ENCODE results near the gene DNMT3A. TPM values are rescaled to one million over a fixed set of nuclear protein-coding genes. Genes with fewer than 3 reads are reported as not detected.

Gene DNMT3A
- total RNA-seq, 1 donor from 2014 or later, result 25.3 TPM

DNA sequence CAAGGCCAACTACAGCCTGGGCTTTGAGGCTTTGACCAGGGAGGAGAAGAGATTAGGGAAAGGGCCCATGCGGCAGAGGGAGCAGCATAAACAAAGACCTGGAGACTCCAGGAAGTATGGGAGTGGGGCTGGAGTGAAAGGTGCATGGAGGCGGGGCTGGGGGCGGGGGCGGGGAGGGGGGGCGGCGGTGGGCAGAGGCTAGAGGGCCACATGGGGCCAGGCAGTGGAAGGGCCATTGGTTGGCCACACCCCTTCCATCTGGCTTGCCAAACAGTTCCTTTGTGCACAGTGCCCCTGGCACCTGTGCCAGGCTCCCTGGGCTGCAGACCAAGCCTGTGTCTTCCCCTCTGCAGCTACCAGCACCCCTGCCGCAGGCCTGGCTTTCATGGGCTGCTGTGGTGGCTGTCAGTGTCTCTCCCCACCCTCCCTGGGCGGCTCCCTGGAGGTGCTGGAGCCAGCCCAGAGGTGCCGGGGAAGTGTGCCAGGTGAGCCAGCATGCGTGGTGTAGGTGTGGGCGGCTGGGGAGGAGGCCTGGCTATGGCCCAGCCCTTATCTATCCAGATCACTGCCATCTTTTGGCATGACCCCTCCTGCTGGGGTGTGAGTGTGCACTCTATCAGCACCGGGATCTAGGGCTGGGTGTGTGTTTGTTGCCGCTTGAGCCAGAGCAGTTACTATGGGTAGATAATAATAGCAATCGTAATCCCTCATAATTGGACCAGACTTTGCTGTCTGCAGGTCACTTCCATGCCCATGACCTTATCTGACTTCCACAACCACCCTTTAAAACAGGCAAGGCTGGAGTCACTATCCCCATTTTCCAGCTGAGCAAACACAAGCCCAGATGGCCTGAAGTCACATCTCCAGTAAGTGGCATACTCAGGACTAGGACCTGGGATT lies 30.5 kb downstream of the DNMT3A start:
- TF ChIP-seq, protein P1, sequence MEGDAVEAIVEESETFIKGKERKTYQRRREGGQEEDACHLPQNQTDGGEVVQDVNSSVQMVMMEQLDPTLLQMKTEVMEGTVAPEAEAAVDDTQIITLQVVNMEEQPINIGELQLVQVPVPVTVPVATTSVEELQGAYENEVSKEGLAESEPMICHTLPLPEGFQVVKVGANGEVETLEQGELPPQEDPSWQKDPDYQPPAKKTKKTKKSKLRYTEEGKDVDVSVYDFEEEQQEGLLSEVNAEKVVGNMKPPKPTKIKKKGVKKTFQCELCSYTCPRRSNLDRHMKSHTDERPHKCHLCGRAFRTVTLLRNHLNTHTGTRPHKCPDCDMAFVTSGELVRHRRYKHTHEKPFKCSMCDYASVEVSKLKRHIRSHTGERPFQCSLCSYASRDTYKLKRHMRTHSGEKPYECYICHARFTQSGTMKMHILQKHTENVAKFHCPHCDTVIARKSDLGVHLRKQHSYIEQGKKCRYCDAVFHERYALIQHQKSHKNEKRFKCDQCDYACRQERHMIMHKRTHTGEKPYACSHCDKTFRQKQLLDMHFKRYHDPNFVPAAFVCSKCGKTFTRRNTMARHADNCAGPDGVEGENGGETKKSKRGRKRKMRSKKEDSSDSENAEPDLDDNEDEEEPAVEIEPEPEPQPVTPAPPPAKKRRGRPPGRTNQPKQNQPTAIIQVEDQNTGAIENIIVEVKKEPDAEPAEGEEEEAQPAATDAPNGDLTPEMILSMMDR (IDR thresholded peaks at IDR 0.05; ENCODE audit: insufficient read depth, low read length, poor library complexity, severe bottlenecking), result no peak
- no peak for DNase-seq (ENCODE audit: low read depth)
- no peak overlapping the region for H3K4me3 ChIP-seq (ENCODE audit: low read depth, low read length)
- no peaks in the 10 kb centered on the region for H3K27me3 ChIP-seq (ENCODE audit: control insufficient read depth, insufficient read depth, low read length)
- H3K36me3 ChIP-seq (ENCODE audit: control insufficient read depth, insufficient read depth, low read length), result peaks cover 1% of the 10 kb centered on the region

DNA sequence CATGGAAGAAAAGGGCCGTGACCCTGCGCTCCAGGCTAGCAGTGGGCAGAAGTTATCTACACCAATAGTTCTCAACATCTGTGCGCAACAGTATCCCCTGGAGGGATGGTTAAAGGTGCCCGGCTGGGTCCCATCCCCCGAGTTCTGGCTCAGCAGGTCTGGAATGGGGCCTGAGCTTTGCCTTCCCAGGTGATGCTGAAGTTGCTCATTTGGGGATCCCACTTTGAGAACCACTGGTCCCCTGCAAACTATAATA lies 31.1 kb downstream of the DNMT3A start:
- Histone ChIP-seq H3K36me3 (ENCODE audit: control insufficient read depth, insufficient read depth, low read length) (peaks cover 1% of the 10 kb centered on the region), H3K27me3 (ENCODE audit: control insufficient read depth, insufficient read depth, low read length) (no peaks in the 10 kb centered on the region), H3K4me3 (ENCODE audit: low read depth, low read length) (no peak overlapping the region)
- TF ChIP-seq, protein P1 (IDR thresholded peaks at IDR 0.05; ENCODE audit: insufficient read depth, low read length, poor library complexity, severe bottlenecking), result no peak
- DNase-seq (ENCODE audit: low read depth), result no peak

DNA sequence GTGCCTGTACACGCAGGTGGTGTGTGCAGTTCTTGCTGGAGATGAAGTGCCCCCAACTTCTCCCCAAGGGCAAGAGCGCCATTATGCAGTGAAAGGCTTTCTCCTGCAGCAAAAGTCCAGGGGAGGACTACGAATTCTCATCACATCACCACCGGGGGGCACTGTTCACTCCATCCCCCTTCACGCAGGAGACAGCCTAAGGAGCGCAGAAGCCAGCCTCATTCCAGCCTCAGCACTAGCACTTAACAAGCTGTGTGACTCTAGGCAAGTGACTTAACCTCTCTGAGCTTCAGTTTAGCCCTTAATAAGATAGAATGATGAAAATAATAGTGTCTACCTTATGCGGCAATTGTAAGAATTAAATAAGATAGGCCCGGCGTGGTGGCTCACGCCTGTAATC lies 32.3 kb downstream of the DNMT3A start:
- Histone ChIP-seq H3K27me3 (ENCODE audit: control insufficient read depth, insufficient read depth, low read length) (no peaks in the 10 kb centered on the region), H3K36me3 (ENCODE audit: control insufficient read depth, insufficient read depth, low read length) (peaks cover 1% of the 10 kb centered on the region)

GRCh38 chr2:25308599-25308998 lies 33.1 kb downstream of the DNMT3A start:
- H3K4me3 ChIP-seq (ENCODE audit: low read depth, low read length), result no peak overlapping the region
- H3K36me3 ChIP-seq (ENCODE audit: control insufficient read depth, insufficient read depth, low read length), result peaks cover 1% of the 10 kb centered on the region
- TF ChIP-seq, protein P1 (IDR thresholded peaks at IDR 0.05; ENCODE audit: insufficient read depth, low read length, poor library complexity, severe bottlenecking), result no peak
- H3K27me3 ChIP-seq (ENCODE audit: control insufficient read depth, insufficient read depth, low read length), result no peaks in the 10 kb centered on the region
- DNase-seq (ENCODE audit: low read depth), result no peak

More for the DNA sequence above, 32.3 kb downstream of the DNMT3A start:
- H3K4me3 ChIP-seq (ENCODE audit: low read depth, low read length), result no peak overlapping the region
- TF ChIP-seq, protein P1 (IDR thresholded peaks at IDR 0.05; ENCODE audit: insufficient read depth, low read length, poor library complexity, severe bottlenecking), result peak; percentile 60
- DNase-seq (ENCODE audit: low read depth), result no peak

- TF ChIP-seq, protein P1 (IDR thresholded peaks at IDR 0.05; ENCODE audit: insufficient read depth, low read length, poor library complexity, severe bottlenecking), result no peak
- H3K4me3 ChIP-seq (ENCODE audit: low read depth, low read length), result no peak overlapping the region
- peaks cover 4% of the 10 kb centered on the region for H3K36me3 ChIP-seq (ENCODE audit: control insufficient read depth, insufficient read depth, low read length)
- no peak for DNase-seq (ENCODE audit: low read depth)
- no peaks in the 10 kb centered on the region for H3K27me3 ChIP-seq (ENCODE audit: control insufficient read depth, insufficient read depth, low read length)
These were observed 33.7 kb downstream of the DNMT3A start for GRCh38 chr2:25307949-25308557.
